SK-N-SH treated with all-trans-retinoic acid at 6 μM for 48 hours (cell line): Measurements from ENCODE around the gene NAA50.

Experiments
- ARNTL ChIP-seq: fragments of 450-650 bp; formaldehyde crosslinking; IDR thresholded peaks from 2 replicates; pipeline ENCODE4 v1.5.0; 2020; ENCODE audit warnings: low read depth, mild to moderate bottlenecking, moderate library complexity, borderline replicate concordance
- CSRNP3 ChIP-seq: fragments of 250-450 bp; sonication (Bioruptor Pico); IDR thresholded peaks from 2 replicates; pipeline ENCODE4 v1.5.1; 2021; ENCODE audit warnings: mild to moderate bottlenecking, moderate library complexity
- ESRRG ChIP-seq: fragments of 250-450 bp; sonication (Bioruptor Pico); IDR thresholded peaks from 2 replicates; pipeline ENCODE4 v1.6.1; 2021; ENCODE audit warnings: mild to moderate bottlenecking
- ISL1 ChIP-seq: fragments of 250-450 bp; sonication (Bioruptor Pico); IDR thresholded peaks from 2 replicates; pipeline ENCODE4 v2.1.2; 2022; ENCODE audit warnings: mild to moderate bottlenecking, moderate library complexity
- PATZ1 ChIP-seq: fragments of 250-450 bp; sonication (Bioruptor Pico); IDR thresholded peaks from 2 replicates; pipeline ENCODE4 v1.8.0; 2020; ENCODE audit warnings: mild to moderate bottlenecking, moderate library complexity, borderline replicate concordance
- POU6F1 ChIP-seq: fragments of 250-450 bp; sonication (Bioruptor Pico); IDR thresholded peaks from 2 replicates; pipeline ENCODE4 v1.8.0; 2021; ENCODE audit warnings: low read depth, mild to moderate bottlenecking, moderate library complexity, borderline replicate concordance
- PPARA ChIP-seq: fragments of 250-450 bp; sonication (Bioruptor Pico); IDR thresholded peaks from 2 replicates; pipeline ENCODE4 v1.5.0; 2020; ENCODE audit warnings: mild to moderate bottlenecking, borderline replicate concordance
- RARB ChIP-seq: fragments of 250-450 bp; sonication (Bioruptor Pico); IDR thresholded peaks from 2 replicates; pipeline ENCODE4 v1.8.0; 2021; ENCODE audit warnings: mild to moderate bottlenecking, moderate library complexity
- SNAI2 ChIP-seq: fragments of 250-450 bp; sonication (Bioruptor Pico); IDR thresholded peaks from 2 replicates; pipeline ENCODE4 v1.5.0; 2020; ENCODE audit warnings: mild to moderate bottlenecking, moderate library complexity
- TCF4 ChIP-seq: fragments of 250-450 bp; sonication (Bioruptor Pico); IDR thresholded peaks from 2 replicates; pipeline ENCODE4 v1.8.0; 2021; ENCODE audit warnings: mild to moderate bottlenecking, moderate library complexity, borderline replicate concordance
- TSHZ2 ChIP-seq: fragments of 250-450 bp; sonication (Bioruptor Pico); IDR thresholded peaks from 2 replicates; pipeline ENCODE4 v1.5.0; 2020; ENCODE audit warnings: mild to moderate bottlenecking, moderate library complexity
- ZFP3 ChIP-seq: fragments of 250-450 bp; sonication (Bioruptor Pico); IDR thresholded peaks from 2 replicates; pipeline ENCODE4 v1.5.0; 2020; ENCODE audit warnings: mild to moderate bottlenecking, moderate library complexity
- ZNF565 ChIP-seq: fragments of 450-650 bp; formaldehyde crosslinking; conservative IDR thresholded peaks from 2 replicates; pipeline ENCODE4 v1.5.0; 2020; ENCODE audit warnings: low read depth, mild to moderate bottlenecking, moderate library complexity

GRCh38 chr3:113690482-113690881 lies 55.6 kb downstream of the NAA50 start:
- TF ChIP-seq TSHZ2 (CRISPR knock-in tag) (no peak), ZFP3 (CRISPR knock-in tag) (no peak), PPARA (CRISPR knock-in tag) (no peak), ESRRG (CRISPR knock-in tag) (no peak), ZNF565 (CRISPR knock-in tag) (no peak), TCF4 (CRISPR knock-in tag) (no peak), CSRNP3 (no peak), ISL1 (CRISPR knock-in tag) (no peak), POU6F1 (CRISPR knock-in tag) (no peak), ARNTL (no peak), SNAI2 (no peak), PATZ1 (no peak), RARB (CRISPR knock-in tag) (no peak)
